Tibial artery (tissue), 4 donors: ENCODE results near the gene TKTL1.

Experiments
- DNase-seq, 2 donors: peaks; one replicate each; pipeline ENCODE4 v3.0.0-alpha.2; 2019
- H3K27ac ChIP-seq, 2 donors: fragments of 200-600 bp; sonication (generic) in 1 of 2; 1 replicate in 1 of 2; 2 replicates in 1 of 2; pipeline ENCODE4 v1.5.1; 2018 to 2019; ENCODE audit warnings: mild to moderate bottlenecking in 1 of 2
- H3K27me3 ChIP-seq, 2 donors: fragments of 200-600 bp; sonication (generic) in 1 of 2; one replicate each; pipeline versions ENCODE4 v1.5.1 to v1.6.0; 2016 to 2019
- H3K36me3 ChIP-seq, 3 donors: fragments of 200-600 bp; sonication (generic) in 2 of 3; one replicate each; pipeline ENCODE4 v1.5.1; 2016 to 2019; ENCODE audit warnings: mild to moderate bottlenecking in 2 of 3
- H3K4me1 ChIP-seq, 4 donors: fragments of 200-600 bp; sonication (generic) in 2 of 4; 1 replicate in 3 of 4; 2 replicates in 1 of 4; pipeline ENCODE4 v1.5.1; 2016 to 2019
- H3K4me3 ChIP-seq, 2 donors: fragments of 200-600 bp; sonication (generic) in 1 of 2; 1 replicate in 1 of 2; 2 replicates in 1 of 2; pipeline ENCODE4 v1.5.1; 2018 to 2019; ENCODE audit warnings: mild to moderate bottlenecking in 2 of 2
- H3K9me3 ChIP-seq, 3 donors: fragments of 200-600 bp; sonication (generic) in 1 of 3; one replicate each; pipeline ENCODE4 v1.5.1; 2016 to 2019
- intact Hi-C: fragments of 100-400 bp; cut with DNase I; formaldehyde crosslinking; loops from one replicate; pipeline ENCODE4 v1.15.0; 2023; ENCODE audit warnings: low total_unique reads
- TF ChIP-seq, protein P1 (sequence below), 2 experiments: fragments of 200-600 bp in 1 of 2; fragments of 450-650 bp in 1 of 2; IDR thresholded peaks; one replicate each; pipeline ENCODE4 v1.5.1; 2017 to 2019; ENCODE audit warnings: antibody characterized with exemption in 2 of 2, mild to moderate bottlenecking in 1 of 2, moderate library complexity in 1 of 2

TKTL1 gene

DNA sequence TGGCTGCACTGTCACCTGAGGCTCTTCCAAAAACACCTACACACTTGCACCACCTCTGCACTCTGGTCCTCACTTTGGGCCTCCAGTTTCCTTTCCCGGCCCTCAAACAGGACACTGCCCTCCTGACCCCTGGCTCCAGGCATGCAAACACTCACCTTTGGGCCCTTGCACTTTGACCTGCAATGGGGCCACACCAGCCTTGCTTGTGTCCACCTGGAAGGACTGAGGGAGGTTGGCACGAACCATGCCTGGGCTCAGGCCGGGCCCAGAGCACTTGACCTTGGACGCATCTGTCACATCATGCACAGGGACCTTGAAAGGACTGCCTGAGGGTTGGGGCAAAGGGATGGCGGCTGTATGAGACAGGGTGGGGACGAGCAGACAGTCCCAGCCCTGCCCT, 63.2 kb downstream of the TKTL1 start:
- Histone ChIP-seq H3K4me1 (peaks cover 0 to 58% (median 15%) of the 10 kb centered on the region in 4 donors), H3K36me3 (peaks cover 93 to 98% (median 95%) of the 10 kb centered on the region in 3 donors), H3K27ac (peak overlapping the region; percentile 55 to 65), H3K4me3 (no peak overlapping the region), H3K27me3 (no peaks in the 10 kb centered on the region), H3K9me3 (no peaks in the 10 kb centered on the region)
- DNase-seq, result no peak
- intact Hi-C loops, result no loop called here
- TF ChIP-seq, protein P1, sequence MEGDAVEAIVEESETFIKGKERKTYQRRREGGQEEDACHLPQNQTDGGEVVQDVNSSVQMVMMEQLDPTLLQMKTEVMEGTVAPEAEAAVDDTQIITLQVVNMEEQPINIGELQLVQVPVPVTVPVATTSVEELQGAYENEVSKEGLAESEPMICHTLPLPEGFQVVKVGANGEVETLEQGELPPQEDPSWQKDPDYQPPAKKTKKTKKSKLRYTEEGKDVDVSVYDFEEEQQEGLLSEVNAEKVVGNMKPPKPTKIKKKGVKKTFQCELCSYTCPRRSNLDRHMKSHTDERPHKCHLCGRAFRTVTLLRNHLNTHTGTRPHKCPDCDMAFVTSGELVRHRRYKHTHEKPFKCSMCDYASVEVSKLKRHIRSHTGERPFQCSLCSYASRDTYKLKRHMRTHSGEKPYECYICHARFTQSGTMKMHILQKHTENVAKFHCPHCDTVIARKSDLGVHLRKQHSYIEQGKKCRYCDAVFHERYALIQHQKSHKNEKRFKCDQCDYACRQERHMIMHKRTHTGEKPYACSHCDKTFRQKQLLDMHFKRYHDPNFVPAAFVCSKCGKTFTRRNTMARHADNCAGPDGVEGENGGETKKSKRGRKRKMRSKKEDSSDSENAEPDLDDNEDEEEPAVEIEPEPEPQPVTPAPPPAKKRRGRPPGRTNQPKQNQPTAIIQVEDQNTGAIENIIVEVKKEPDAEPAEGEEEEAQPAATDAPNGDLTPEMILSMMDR (IDR thresholded peaks at IDR 0.05), result no peak

DNA sequence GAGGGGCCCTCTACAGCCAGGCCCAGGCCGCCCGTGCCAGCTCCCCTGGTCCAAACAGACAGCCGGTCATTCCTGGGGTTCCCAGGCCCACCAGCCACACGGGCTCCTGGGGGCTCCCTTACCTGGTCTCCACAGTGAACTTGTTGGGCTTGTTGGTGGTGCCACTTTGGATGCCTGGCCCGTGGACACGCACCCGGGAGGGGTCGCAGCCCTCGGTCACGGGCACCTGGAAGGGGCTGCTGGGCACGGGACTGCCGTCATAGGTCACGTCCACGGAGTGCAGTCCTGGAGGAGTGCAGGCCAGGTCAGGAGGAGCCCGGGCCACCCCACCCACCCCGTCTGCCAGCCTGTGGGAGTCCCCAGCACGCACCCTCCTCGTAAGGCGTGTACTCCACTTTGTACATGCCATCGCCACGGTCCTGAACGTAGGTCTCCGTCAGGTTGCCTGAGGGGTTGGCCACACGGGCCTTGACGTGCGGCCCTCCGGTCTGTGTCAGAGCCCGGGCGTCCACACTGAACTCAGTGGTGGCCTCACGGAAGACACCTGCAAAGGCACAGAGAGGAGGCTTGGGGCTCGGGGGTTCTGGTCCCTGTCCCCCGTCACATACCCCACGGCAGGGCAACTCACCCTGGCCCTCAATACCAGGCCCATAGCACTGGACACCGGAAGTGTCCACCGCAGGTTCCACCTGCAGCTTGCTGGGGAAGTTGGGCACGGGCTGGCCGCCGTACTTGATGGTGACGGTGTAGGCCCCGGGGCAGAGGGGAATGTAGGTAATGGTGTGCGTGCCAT, 64.0 kb downstream of the TKTL1 start:
- H3K36me3 ChIP-seq, result peaks cover 92 to 98% (median 93%) of the 10 kb centered on the region in 3 donors
- H3K4me1 ChIP-seq, result peaks cover 0 to 59% (median 17%) of the 10 kb centered on the region in 4 donors
- no peaks in the 10 kb centered on the region for H3K9me3 ChIP-seq
- TF ChIP-seq, protein P1 (IDR thresholded peaks at IDR 0.05), result no peak
- intact Hi-C loops, result no loop called here
- H3K27ac ChIP-seq, result peak overlapping the region; percentile 55 to 65
- no peak overlapping the region for H3K4me3 ChIP-seq
- no peak for DNase-seq
- no peaks in the 10 kb centered on the region for H3K27me3 ChIP-seq

DNA sequence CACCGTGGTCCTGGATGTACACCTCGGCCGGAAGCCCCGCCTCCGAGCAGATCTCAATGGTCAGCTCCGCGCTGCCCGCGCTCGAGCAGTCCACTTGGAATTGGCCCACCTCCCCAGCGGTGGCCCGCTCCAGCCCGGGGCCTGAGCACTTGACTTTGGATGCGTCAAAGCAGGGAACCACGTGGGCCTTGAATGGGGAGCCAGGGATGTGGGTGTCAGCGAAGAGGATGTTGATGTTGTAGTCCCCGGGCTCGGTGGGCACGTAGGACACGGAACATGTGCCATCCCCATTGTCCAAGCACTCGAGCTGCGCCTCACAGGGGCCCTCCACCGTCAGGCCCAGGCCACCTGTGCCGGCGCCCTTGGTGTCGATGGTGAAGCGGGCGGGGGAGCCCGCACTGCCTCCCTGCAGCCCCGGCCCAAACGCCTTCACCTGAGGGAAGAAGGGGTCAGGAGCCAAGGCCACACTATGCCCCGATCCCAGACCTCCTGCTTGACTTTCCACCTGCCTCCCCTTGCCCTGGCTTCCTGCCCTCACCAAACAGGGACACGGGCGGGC, 64.6 kb downstream of the TKTL1 start:
- intact Hi-C loops, result no loop called here
- no peaks in the 10 kb centered on the region for H3K27me3 ChIP-seq
- TF ChIP-seq, protein P1 (IDR thresholded peaks at IDR 0.05), result no peak
- no peak for DNase-seq
- H3K27ac ChIP-seq, result peak overlapping the region; percentile 55 to 65
- no peak overlapping the region for H3K4me3 ChIP-seq
- no peaks in the 10 kb centered on the region for H3K9me3 ChIP-seq
- H3K36me3 ChIP-seq, result peaks cover 92 to 98% (median 93%) of the 10 kb centered on the region in 3 donors
- H3K4me1 ChIP-seq, result peaks cover 0 to 66% (median 18%) of the 10 kb centered on the region in 4 donors

DNA sequence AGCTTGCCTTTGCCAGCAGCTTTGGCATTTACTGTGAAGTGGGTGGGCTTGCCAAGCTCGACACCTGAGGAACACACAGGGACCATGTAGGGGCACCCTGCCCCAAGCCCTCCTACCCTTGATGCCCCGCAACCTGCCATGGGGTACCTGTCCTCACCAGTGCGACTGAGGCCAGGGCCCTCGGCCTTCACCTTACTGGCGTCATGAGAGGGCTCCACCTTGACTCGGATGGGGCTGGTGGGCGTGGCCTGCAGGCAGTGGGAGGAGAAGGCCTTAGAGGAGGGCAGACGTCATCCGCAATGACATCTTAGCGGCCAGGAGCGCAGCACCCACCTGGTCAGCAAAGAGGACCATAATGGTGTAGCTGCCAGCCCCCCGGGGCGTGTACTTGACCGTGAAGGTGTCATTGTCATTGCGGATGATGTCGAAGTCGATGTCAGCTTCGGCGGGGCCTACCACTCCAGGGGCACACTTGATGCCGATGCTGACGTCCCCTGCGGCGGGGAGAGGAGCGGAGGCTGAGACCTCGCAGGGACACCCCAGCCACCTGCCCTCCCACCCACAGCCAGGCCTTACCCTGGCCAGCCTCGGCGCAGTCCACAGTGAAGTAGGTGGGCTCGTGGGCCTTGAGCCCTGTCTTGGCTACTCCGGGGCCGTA, 66.6 kb downstream of the TKTL1 start:
- Histone ChIP-seq H3K4me1 (peaks cover 0 to 79% (median 33%) of the 10 kb centered on the region in 4 donors), H3K27me3 (no peaks in the 10 kb centered on the region), H3K27ac (peak overlapping the region; percentile 50 to 98), H3K4me3 (no peak overlapping the region), H3K9me3 (no peaks in the 10 kb centered on the region), H3K36me3 (peaks cover 93 to 98% (median 93%) of the 10 kb centered on the region in 3 donors)
- no peak for DNase-seq
- TF ChIP-seq, protein P1 (IDR thresholded peaks at IDR 0.05), result no peak
- intact Hi-C loops, result no loop called here

DNA sequence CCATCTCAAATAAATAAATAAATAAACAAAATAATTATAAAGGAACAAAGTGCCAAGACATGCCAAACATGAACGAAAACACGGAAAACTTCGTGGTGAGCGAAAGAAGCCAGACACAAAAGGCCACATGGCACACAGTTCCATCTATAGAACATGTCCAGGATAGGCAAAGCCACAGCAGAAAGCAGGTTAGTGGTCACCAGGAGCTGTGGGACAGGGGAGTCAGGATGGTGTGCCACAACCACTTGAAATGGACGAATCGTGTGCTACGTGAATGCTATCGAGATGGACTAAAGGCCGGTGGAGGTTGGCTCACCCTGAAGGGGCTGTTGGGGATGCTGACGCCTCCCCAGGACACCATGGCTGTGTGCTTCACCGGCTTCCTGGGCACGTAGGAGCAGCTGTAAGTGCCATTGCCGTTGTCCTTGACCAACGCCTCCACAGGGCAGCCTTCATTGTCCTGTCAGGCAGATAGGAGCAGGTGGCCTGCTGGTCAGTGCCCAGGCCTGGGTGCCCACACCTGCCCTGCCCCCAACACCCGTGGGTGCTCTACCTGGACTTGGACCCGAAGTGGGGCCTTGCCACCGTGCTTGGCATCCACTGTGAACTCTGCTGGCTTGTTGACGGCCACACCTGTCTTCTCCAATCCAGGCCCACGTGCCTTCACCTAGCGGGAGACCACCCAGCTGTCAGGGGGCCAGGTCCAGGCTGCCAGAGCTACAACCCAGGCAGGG, 68.3 kb downstream of the TKTL1 start:
- Histone ChIP-seq H3K36me3 (peaks cover 88 to 93% (median 90%) of the 10 kb centered on the region in 3 donors), H3K9me3 (no peaks in the 10 kb centered on the region), H3K4me1 (peaks cover 0 to 77% (median 43%) of the 10 kb centered on the region in 4 donors), H3K27ac (peak overlapping the region; percentile 96 to 98), H3K4me3 (no peak overlapping the region), H3K27me3 (no peaks in the 10 kb centered on the region)
- intact Hi-C loops, result no loop called here
- TF ChIP-seq, protein P1 (IDR thresholded peaks at IDR 0.05), result no peak
- no peak for DNase-seq
